ENCODE results near the gene RDH14.

The RDH14 gene

DNA sequence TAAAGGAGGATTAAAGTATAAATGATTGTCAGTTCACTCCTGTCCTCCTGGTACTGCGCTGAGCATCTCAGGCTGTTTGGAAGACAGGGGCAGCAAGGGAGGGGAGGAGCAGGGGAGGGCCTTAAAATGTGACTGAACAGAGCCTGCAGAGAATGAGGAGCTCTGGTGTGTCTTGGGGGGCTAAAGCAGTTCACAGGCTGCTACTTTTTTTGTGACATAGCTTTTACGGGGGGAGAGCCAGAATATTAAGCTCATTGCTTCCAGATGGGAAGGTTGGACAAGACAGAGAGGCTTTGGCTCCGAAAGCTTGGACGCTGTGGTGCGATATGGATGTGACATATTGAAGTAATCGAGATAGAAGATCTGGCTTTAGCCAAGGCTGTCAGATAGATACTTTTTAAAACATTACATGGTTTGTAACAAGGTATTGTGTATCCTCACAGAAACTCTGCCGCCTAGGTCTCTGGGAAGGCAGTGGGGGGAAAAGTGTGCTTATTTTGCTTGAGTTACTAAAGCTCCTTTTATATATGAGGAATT, 40.5 kb downstream of the RDH14 start:
- no peak for DNase-seq

DNA sequence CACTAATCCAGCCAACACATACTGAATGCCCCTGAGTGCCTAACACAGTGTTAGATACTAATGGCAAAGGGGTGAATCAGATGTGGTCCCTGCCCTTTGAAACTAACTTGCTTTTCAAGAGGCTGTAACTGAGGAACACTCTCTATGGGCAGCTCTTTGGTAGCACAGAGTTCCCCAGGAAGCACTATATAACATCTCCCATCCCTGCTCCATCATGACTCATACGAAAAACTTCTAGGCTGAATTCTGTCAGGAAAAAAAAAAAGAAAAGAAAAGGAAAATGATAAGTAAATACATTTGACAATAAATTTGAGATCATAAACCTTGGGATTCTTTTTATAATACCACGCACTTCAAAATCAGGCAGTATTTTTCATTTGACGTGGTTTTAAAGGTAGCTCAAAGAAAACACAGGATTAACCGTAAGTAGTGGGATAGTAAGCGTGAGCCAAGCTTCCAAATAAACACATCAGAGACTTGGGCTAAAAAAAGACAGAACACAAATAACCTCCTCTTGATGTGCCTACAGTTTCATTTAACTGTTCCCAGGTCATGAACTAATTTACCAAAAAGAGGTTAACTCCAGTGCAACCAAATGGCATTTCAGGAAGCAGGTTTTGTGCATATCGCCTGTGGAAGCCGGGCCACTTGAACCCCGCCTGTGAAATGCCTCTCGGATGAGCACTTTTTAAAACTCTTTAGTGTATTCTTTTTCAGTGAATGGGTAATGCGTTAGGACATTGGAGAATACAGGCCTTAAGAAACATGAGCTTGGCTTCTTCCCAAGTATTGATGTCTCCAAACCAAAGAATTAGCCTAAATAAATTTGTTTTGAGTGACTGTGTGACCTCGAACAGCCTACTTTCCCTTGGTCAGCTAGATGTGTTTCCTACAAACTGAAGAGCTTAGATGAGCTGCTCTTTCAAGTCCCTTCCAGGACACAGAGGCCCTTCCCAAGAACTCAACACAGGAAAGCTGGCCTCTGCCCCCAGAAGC, 42.0 kb downstream of the RDH14 start:
- DNase-seq, result no peak

DNA sequence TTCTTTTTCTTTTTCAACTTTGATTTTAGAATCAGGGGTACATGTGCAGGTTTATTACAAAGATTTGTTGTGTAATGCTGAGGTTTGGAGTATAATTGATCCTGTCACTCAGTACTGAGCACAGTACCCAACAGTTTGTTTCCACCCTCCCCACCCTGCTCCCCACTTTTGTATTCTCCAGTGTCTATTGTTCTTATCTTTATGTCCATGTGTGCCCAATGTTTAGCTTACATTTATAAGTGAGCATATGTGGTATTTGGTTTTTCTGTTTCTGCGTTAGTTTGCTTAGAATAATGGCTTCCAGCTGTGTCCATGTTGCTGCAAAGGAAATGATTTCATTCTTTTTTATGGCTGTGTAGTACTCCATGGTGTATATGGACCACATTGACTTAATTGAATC, 43.1 kb downstream of the RDH14 start:
- no peak for DNase-seq

DNA sequence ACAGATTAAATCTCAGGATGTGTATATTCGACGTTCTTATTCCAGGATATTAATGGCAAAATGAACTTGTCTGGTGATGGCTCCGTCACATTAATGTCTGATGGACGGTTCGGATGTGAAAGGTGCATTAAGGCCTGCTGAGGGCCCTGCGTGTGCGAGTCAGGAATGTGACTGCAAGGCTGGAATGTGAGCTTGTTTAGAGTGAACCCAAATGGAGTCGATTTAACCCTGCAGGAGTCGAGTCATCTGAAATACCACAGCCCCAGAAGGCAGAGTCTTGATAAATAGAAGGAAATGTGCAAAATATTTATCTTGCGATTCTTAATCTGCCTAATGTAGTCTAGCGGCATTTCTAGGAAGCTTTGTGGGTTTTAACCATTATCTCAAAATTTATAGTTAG, 44.3 kb downstream of the RDH14 start:
- no peak for DNase-seq

- no peak for DNase-seq
Observed at GRCh38 chr2:18514526-18515461, 45.7 kb downstream of the RDH14 start.

DNA sequence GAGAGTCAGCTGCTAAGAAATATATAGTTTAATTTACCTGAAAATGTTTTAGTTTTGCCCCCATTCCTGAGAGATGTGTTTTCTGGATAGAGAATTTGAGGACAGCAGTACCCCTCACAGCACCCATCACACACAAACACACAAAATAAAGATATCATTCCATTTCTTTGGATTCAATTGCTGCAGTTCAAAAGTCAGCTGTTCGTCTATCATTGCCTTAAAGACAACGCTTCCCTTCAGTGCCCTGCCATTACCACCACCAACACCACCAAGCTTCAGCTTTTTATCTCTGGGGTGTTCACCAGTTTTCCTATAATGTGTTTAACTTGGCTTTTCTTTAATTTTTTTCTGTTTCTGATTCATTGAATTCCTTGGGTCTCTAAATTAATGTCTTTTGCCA, 49.7 kb downstream of the RDH14 start:
- DNase-seq, result no peak

DNA sequence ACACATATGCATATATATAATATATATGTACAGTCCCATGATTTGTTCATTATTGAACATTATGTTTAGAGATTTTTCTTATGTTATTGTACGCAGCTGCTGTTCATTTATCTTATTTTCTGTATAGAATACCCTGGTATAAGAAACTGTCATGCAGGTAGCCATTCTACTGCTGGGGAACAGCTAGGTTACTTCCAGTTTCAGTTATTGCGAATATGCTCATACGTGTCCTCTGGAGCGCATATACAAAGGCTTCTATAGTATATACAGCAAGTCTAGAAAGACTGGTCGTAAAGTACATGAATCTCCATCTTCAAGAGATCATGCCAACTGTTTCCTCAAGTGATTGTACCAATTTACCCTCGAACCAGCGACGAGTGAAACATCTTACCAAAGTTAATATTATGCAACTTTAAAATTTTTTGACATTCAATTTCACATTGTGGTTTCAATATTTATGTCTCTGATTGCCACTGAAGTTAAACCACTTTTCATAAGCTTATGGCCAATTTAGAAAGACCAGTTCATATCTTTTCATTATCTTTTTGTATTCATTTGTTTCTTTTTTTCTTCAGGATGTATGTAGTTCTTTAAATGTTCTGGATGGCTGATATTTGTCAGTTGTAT, 53.5 kb downstream of the RDH14 start:
- DNase-seq, result no peak

DNA sequence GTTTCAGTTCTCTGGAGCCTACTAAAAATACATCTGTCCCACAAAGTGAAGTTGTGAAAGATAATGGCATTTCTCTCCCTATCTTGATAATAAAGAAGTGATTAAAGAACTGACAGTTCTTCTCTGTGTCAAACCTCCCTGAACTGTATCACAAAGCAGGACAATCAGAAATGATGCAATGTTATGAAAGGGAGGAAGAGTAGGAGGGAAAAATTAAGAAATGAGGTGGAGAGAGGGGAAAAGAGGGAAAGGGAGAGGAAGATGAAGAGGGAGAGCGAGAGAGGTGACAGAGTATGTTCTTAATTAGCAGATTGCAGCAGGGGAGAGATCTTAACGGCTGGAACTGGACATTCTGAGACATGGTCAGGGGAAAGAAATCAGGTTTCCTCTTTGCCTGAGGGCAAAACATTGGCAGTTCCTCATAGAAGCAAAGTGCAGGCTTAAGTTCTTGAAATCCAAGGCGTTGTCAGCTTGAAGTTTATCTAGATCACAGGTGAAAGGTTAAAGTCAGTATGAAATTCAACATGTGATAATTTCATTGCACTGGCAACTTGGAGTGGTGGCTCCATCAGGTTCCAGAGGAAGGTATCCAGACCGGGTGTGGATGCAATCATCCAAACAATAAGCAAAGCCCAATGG, 54.6 kb downstream of the RDH14 start:
- DNase-seq, result no peak

Measured in stimulated activated CD8-positive, alpha-beta memory T cell treated with anti-CD3 and anti-CD28 coated beads, Interleukin-4, amount 100 ng/mL, for 48 hours (primary cell).